GM12892 (cell line): ENCODE results near the gene L3HYPDH.

Source experiments
- POLR2A ChIP-seq: IDR thresholded peaks from 2 replicates; pipeline ENCODE4 v1.6.1; 2011; ENCODE audit warnings: low read depth, low read length, control low read depth
- POLR2AphosphoS5 ChIP-seq: IDR thresholded peaks from 2 replicates; pipeline ENCODE4 v1.6.1; 2011; ENCODE audit warnings: low read depth, low read length, control low read depth

DNA sequence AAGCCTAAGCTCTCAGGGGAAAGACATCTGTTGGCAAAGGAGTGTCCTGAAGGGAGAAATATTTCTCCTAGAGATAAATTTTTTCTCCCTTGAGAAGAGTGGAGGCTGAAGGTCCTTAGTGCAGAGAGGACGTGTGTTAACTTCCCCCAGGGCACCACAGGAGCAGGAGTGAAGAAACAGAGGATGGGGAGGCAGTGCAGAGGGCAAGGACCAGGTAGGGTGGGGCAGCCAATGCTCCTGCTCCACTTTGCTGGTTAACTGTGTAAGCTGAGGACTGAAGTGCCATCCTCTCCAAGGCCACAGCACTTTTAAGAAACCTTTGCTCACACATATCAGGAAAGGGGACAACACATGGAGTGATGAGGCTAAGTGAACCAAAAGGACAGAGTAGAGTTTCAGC, 4.0 kb downstream of the L3HYPDH start:
- TF ChIP-seq POLR2AphosphoS5 (no peak), POLR2A (no peak)
